ENCODE data around the gene CMIP.

GRCh38 chr16:81473066-81473488, 28.5 kb downstream of the CMIP start:
- TF ChIP-seq CTCF (conservative IDR thresholded peaks at IDR 0.05; ENCODE audit: low read depth, low read length): no peak
- no peak for TF ChIP-seq EZH2 (IDR thresholded peaks at IDR 0.05; ENCODE audit: low read length, unreplicated experiment)
